HG02852 (cell line): Measurements from ENCODE around the gene PRXL2A.
"Not testable (repeated sequence)": the region's sequence is repeated elsewhere in the genome, so short reads cannot be mapped to it uniquely, and the experiment has no call there.

Source experiments
- ATAC-seq: cut with Tn5 transposase; IDR thresholded peaks from one replicate; pipeline ENCODE4 v1.9.1; 2021; ENCODE audit warnings: mild to moderate bottlenecking, moderate library complexity; ENCODE audit not compliant: unreplicated experiment

Gene PRXL2A

DNA sequence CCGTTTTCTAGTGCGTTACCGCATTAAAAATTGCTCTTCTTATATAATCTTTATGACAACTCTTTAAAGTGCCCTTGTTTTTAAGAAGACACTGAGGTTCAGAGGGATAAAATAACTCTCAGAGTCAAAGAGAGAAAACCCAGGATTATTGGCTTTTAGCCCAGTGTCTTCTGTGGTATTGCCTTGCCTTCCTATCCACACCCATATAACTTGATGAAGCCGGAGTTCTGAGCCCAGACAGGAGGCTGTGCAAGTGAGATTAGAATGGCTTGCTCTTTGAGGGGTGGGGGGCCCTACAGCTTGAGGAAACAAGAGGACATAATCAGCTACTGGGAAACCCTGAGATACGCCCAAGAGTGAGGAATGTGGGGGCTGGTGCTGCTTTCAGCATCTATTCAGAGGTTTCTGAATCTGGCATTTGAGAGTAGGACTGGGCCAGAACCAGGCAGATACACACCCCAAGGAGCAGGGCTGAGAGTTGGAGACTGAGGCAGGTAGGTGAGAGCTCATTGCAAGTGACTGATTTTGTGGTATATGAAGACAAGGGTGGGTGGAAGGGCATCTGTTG, 2.3 kb downstream of the PRXL2A start:
- ATAC-seq, result no peak

DNA sequence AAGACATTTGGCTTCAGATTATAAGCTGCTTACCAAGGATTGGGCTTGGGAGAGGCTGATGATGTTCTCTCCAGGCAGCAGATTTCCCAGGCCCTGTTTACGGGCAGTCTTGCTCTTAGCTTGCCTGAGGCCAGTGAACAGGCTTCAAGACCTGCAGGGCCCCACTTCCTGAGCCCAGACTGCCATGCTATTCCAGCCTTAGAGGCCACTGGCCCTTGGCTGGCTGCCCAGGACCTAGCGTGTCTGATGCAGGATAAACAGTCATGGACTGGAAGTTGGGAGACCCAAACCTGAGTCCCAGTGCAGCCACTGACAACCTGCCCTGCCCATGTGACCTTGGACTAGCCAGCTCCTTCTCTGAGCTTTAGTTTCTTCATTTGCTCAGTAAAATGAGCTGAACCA, 2.9 kb downstream of the PRXL2A start:
- ATAC-seq, result no peak

DNA sequence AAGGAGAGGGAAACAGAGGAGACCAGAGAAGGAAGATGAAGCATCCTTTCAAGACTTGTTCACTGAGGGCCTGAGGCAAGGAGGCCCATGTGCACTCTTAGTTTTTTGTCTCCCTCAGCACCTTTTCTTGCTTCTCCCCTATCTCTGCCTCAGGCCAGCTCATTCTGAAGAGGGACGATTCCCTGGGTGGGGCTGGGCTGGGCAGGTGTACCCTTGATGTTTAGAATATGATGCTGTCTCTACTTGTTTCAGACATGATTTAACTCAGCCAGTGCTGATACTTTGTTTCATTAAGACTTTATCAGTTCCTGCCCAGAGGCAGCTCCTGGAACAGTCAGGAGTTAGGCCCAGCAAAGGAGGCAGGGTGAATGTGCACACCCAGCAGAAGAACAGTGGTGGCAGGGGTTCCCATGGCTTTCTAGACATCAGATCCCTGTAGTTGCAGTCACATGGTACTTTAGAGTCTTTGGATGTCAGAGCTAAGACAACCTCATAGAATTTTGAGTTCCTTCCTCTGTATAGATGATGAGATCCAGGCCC, 3.4 kb downstream of the PRXL2A start:
- no peak for ATAC-seq

DNA sequence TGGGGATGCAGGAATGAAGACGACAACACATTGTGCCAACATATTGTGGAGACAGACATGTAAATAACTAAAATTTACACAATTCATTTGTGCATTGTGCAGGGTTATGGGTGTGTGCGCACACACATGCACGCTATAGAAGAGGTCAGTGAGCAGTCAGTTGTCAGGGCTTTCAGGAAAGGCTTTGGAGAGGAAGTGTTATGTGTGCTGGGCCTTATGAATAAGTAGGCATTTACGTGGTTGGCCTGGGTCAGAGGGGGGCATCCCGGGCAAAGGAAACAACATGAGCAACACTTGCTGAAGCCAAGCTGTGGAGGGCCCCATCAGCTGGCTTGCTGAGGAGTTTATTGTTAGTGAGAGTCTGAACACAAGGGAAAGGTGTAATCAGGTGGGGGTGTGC, 4.1 kb downstream of the PRXL2A start:
- no peak for ATAC-seq

GRCh38 chr10:80413271-80413996, 5.1 kb downstream of the PRXL2A start:
- ATAC-seq, result no peak

- no peak for ATAC-seq
Measured at GRCh38 chr10:80414142-80414895, 6.0 kb downstream of the PRXL2A start.

GRCh38 chr10:80415734-80416478, 7.6 kb downstream of the PRXL2A start:
- no peak for ATAC-seq

GRCh38 chr10:80416479-80417098, 8.2 kb downstream of the PRXL2A start:
- ATAC-seq, result no peak

DNA sequence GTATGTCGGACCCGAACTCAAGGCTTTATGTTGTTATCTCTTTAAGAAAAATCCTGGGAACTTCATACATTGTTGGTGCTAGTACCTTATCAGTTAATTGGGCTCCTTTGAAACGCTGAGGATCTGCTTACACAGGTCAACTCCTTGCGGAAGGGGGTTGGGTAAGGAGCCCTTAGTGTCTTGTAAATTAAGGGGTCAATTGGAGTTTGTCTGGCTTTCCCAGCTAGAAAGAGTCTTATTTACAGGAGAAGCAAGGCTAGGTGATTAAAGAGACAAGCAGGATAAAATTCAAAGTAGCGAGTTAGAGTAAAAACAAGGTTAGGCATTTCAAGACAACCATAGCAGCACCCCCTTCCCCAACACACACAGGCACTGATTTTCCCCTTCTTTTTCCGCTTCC, 8.9 kb downstream of the PRXL2A start:
- not testable (repeated sequence) for ATAC-seq

DNA sequence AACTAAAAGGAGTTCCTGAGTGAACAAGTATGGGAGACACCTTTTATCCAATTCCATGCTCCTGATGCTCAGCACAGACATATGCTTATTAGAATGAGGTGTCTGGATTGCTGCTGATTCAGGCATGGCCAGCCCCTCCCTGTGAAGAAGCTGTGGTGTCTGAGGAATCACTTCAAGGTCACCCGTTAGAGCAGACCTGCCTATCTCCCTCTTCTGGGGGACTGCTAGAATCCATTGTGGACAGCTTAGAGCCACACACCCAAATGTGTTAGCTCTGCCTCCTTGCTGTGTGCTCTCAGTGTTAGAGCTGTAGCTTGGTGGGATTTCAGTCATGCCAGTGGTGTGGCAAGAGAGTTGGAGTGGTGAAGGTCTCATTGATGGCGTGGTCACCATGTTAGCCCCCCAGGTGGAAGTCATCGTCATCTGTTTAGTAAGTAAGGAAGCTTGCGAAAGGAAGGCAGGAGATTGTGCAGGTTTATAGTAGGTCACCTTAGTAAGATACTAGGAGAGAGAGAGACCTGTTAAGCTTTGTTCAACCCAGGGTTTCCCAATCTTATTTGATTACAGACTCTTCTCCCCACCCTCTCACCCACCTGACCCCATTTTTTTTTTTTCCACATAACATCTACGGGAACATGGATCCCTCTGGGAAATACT, 12.8 kb downstream of the PRXL2A start:
- peak; percentile 22 for ATAC-seq

- ATAC-seq, result peak; percentile 94
Measured at GRCh38 chr10:80421707-80422536, 13.6 kb downstream of the PRXL2A start.

DNA sequence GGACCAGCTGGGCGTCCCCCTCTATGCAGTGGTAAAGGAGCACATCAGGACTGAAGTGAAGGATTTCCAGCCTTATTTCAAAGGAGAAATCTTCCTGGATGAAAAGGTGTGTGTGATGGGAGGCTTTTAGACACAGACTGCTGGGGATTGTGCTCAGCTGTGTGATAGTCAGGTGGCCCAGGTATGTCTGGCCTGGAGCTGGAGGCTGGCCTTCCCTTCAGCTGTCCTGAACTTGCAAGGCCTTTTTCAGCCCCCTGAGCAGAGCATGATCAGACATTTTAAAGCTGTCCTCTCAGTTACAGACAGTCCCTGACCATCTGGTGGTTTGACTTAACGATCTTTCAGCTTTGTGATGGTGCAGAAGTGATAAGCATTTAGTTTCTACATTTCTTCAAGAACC, 17.6 kb downstream of the PRXL2A start:
- ATAC-seq, result no peak

DNA sequence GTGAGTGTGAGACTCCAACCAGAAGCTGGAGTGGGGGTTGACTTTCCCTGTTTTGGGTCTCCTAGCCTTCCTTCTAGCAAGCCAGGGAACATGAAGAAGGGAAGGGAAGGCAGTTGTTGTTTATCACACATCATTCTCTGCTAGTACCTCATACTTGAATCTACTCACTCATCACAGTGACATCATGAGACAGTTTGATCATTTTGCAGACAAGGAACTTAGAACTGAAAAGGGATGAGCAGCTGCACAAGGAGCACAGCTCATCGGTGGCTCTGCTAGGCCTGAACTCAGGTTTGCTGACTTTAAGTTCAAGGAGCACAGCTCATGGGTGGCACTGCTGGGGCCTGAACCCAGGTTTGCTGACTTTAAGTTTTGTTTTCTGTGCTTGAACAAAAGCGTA, 19.2 kb downstream of the PRXL2A start:
- no peak for ATAC-seq

- no peak for ATAC-seq
Measured at GRCh38 chr10:80429521-80429973, 21.2 kb downstream of the PRXL2A start.

- ATAC-seq, result no peak
Measured at GRCh38 chr10:80433134-80433533, 24.8 kb downstream of the PRXL2A start.

GRCh38 chr10:80436446-80437098, 28.2 kb downstream of the PRXL2A start:
- no peak for ATAC-seq

DNA sequence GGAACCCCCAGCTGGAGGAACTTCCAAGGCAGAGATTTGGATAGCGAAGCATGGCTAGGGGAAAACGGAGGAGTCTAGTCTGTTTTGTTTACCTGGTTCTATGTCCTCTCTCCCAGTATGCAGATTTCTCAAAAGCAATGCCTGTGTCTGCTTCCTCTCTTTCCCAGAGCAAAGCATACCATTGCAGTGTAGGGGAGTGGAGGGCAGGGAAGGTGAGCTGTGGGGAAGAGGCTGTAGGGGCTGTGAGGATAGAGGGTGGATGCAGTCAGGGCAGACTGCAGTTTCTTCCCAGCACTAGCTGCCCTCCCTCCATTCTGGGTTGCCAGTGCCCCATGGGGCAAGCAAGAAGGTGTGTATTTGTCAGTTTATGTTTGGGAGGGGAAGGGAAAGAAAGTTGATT, 28.9 kb downstream of the PRXL2A start:
- no peak for ATAC-seq

DNA sequence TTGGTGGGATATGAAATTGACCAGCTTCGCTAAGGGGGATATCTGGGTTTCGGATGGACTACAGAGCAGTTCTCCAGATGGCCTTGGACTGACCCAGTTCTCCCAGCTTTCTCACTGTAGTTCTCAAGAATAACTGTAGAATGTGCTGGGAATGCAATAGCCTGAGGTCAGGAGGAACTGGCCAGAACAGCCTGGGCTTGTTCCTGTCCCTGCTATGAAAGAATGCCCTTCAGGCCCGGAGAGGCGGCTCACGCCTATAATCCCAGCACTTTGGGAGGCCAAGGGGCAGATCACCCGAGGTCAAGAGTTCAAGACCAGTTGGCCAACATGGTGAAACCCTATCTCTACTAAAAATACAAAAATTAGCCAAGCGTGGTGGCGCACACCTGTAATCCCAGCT, 33.5 kb downstream of the PRXL2A start:
- no peak for ATAC-seq

DNA sequence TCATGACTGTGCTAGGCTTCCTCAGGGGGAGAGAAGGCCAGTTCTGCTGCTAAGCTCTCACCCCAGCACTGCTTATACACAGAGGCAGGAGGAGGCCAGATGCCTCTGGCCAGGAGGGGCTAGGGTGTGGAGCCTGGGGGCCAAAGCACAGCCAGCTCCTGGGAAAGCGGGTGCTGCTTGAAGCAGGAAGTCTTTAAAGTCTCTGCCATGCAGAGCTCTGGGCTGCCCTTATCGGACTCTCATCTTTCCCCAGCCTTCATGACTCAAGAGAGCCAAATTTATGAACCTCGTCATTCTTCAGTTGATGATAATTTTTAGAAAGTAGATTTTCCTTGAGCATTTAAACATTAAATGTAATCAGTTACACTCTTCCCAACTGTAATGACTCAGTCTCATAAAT, 34.5 kb downstream of the PRXL2A start:
- no peak for ATAC-seq
